ENCODE results near the gene ADIPOR2. TPM values are rescaled to one million over a fixed set of nuclear protein-coding genes. Genes with fewer than 3 reads are reported as not detected.

Gene ADIPOR2
- total and polyA plus RNA-seq, 9 donors, result 21.5 to 91.8 (median 42.0) TPM

DNA sequence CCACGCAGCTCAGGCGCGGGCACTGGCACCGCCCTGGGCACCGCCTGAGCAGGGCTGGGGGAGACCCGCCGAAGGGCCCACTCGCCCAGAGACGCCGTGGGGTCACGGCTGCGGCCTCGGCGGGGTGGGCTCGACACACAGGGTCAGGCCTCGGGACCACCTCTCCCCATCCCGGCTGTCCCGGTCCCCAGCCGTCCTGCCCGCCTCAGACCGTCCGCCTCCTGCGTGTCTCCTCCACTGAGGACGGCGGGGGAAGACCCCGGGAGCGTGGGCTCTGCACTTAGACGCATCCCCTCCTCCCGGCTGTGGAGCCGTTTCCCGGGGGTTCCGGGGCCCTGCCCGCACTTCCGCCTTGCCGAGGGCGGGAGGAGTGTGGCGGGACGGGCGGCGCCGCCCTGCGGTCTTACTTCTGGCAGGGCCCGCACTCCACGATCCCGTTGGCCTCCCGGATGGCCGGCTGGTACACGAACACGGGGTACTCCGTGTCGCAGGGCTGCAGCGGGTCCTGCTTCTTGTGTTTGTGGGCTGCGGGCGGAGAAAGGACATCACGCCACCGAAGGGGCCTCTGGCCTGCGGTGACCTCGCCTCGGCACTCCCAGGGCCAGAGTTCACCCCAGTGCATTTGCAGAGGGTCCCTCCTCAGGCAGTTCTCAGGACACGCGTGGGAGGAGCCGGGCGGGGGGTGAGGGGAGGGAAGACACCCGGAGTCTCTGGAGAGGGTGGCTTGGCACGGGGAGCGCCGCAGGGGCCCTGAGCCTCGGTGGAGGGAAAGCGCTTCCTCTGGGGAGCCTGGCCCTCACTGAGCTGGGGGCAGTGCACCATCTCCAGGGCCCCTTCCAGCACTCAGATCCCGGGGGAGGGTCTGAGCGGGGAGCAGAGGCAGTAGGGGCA lies 106.4 kb downstream of the ADIPOR2 start:
- intact Hi-C loops (cut with DNase I), result loop anchor here (2.0 to 10.0 kb wide), 6 partner anchors 140 to 785 kb away; no protein-coding TSS in a partner anchor

DNA sequence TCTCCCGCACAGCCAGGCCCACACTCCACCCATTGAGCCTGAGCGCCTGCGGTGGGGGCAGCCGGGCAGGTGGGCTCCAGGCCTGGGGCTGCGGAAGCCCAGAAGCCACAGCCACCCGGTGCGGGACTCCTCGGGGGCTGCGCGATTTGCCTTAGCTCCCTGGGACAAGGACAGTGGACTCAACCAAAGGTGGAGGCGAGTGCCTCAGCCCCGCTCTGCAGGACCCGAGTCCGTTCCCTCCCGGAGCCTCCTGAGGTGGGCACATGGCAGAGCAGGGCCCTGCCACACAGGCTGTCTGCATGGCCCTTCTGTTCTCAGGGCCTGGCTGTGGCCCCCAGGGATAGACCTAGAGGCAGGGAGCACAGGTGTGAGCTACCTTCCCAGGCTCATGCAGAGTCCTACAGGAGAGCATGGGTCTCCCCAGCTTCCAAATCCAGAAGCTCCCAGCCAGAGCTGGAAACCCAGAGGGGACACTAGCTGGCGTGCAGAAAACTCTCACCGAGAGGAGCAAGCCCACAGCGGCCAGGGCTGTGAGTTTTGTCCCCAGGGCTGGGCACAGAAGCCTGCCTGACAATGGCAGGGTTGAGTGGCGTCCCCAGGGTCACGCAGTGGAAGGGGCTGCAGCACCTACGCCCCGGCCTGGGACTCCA lies 107.2 kb downstream of the ADIPOR2 start:
- intact Hi-C loops (cut with DNase I), result loop anchor here (2.0 to 10.0 kb wide), 6 partner anchors 139 to 784 kb away; no protein-coding TSS in a partner anchor
- H3K36me3 ChIP-seq, result no peaks in the 10 kb centered on the region
- WGBS, 3 donors, result 89 to 92% (median 89%) methylated on average over 16 to 22 of the region's 22 CpGs
- DNase-seq, result peak in 1 of 5 donors; percentile 32
- peaks cover 3% of the 10 kb centered on the region for H3K4me1 ChIP-seq (ENCODE audit: insufficient read depth)
- H3K27ac ChIP-seq, result no peak overlapping the region
- H3K9me3 ChIP-seq, result no peaks in the 10 kb centered on the region
- H3K27me3 ChIP-seq, result no peaks in the 10 kb centered on the region
- H3K4me3 ChIP-seq, result no peak overlapping the region
- TF ChIP-seq, protein P1, sequence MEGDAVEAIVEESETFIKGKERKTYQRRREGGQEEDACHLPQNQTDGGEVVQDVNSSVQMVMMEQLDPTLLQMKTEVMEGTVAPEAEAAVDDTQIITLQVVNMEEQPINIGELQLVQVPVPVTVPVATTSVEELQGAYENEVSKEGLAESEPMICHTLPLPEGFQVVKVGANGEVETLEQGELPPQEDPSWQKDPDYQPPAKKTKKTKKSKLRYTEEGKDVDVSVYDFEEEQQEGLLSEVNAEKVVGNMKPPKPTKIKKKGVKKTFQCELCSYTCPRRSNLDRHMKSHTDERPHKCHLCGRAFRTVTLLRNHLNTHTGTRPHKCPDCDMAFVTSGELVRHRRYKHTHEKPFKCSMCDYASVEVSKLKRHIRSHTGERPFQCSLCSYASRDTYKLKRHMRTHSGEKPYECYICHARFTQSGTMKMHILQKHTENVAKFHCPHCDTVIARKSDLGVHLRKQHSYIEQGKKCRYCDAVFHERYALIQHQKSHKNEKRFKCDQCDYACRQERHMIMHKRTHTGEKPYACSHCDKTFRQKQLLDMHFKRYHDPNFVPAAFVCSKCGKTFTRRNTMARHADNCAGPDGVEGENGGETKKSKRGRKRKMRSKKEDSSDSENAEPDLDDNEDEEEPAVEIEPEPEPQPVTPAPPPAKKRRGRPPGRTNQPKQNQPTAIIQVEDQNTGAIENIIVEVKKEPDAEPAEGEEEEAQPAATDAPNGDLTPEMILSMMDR (IDR thresholded peaks at IDR 0.05), result no peak
- TF ChIP-seq POLR2A (IDR thresholded peaks at IDR 0.05) (no peak), EP300 (IDR thresholded peaks at IDR 0.05) (no peak)

More for the DNA sequence above, 106.4 kb downstream of the ADIPOR2 start:
- Histone ChIP-seq H3K36me3 (no peaks in the 10 kb centered on the region), H3K4me3 (peak overlapping the region; percentile 46), H3K9me3 (no peaks in the 10 kb centered on the region), H3K27me3 (no peaks in the 10 kb centered on the region), H3K4me1 (ENCODE audit: insufficient read depth) (peaks cover 3% of the 10 kb centered on the region), H3K27ac (peak overlapping the region; percentile 13 to 49)
- TF ChIP-seq, protein P1 (IDR thresholded peaks at IDR 0.05), result no peak
- TF ChIP-seq POLR2A (IDR thresholded peaks at IDR 0.05) (no peak), EP300 (IDR thresholded peaks at IDR 0.05) (no peak)
- peak; percentile 58 to 76 (median 65) for DNase-seq
- 16 to 23% (median 19%) methylated on average over 49 to 71 of the region's 71 CpGs for WGBS, 3 donors

DNA sequence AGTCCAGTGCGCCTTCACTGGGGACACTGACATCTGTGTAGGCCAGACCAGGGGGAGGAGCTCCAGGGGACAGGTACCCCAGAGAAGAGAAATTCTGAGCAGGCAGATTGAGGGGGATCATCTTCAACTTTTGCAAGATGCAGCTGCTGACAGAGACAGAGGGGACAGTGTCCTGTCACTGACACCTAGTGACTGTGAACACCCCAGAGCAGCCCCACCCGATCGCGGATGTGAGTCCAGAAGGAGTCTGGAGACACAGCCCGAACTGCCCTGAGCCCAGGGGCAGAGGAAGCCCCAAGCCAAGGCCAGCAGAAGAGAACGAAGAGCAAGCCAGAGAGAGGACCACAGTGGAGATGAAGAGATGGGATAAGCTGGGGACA lies 107.8 kb downstream of the ADIPOR2 start:
- Histone ChIP-seq H3K4me3 (no peak overlapping the region), H3K4me1 (ENCODE audit: insufficient read depth) (no peaks in the 10 kb centered on the region), H3K9me3 (no peaks in the 10 kb centered on the region), H3K36me3 (no peaks in the 10 kb centered on the region), H3K27me3 (no peaks in the 10 kb centered on the region), H3K27ac (no peak overlapping the region)
- intact Hi-C loops (cut with DNase I), result loop anchor here (5.0 to 10.0 kb wide), 5 partner anchors 139 to 784 kb away; no protein-coding TSS in a partner anchor
- 90 to 93% (median 92%) methylated on average over 6 of the region's 6 CpGs for WGBS, 3 donors
- DNase-seq, result no peak
- TF ChIP-seq POLR2A (IDR thresholded peaks at IDR 0.05) (no peak), EP300 (IDR thresholded peaks at IDR 0.05) (no peak)
- TF ChIP-seq, protein P1 (IDR thresholded peaks at IDR 0.05), result no peak

DNA sequence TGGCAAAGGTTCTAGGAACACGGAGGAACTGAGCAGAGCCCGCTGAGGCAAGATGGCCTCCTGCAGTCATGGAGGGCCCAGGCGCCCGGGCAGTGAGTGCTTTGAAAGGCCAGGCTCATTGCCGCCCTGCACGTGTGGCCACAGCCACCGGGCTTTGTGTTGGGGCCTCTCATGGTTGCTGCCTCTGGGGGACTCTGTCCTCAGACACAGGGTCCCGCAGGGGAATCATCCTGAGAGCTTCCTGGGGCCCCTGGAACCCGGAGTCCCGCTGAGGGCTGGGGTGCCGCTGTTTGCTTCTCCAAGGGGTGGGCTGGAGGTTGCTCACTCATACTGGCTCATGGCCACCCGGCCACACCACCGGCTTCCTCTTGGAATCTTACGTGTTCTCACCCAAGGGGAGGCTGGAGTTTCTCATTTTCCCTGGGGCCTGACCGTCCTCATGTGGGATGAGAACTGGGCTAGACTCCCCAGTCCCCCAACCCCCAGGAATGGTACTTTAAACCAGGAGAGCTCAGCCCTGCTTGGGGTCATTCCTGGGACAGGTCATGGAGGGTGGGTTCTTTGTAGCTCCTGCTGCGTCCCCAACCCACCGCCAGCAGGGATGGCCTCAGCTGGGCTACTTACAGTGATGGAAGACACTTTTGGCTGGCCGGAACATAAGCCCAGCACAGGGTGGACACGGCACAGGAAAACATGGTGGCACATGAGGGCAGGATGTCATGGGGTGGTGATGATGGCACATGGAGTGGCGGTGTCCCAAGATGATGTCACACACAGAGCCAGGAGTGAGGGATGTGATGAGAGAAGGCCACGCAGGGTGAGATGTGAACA lies 108.4 kb downstream of the ADIPOR2 start:
- intact Hi-C loops (cut with DNase I), result loop anchor here (5.0 to 10.0 kb wide), 5 partner anchors 138 to 783 kb away; no protein-coding TSS in a partner anchor
- Histone ChIP-seq H3K27me3 (no peaks in the 10 kb centered on the region), H3K9me3 (no peaks in the 10 kb centered on the region), H3K27ac (no peak overlapping the region), H3K4me3 (no peak overlapping the region), H3K36me3 (no peaks in the 10 kb centered on the region), H3K4me1 (ENCODE audit: insufficient read depth) (no peaks in the 10 kb centered on the region)
- DNase-seq, result no peak
- 87 to 93% (median 87%) methylated on average over 20 to 21 of the region's 21 CpGs for WGBS, 3 donors
- TF ChIP-seq POLR2A (IDR thresholded peaks at IDR 0.05), result no peak
- TF ChIP-seq EP300 (IDR thresholded peaks at IDR 0.05), result no peak
- TF ChIP-seq, protein P1 (IDR thresholded peaks at IDR 0.05), result no peak

Measured in ovary (tissue), 9 donors.